ENCODE data around the gene DIS3L2.
"Not testable (repeated sequence)": the region's sequence is repeated elsewhere in the genome, so short reads cannot be mapped to it uniquely, and the experiment has no call there.

Gene DIS3L2

DNA sequence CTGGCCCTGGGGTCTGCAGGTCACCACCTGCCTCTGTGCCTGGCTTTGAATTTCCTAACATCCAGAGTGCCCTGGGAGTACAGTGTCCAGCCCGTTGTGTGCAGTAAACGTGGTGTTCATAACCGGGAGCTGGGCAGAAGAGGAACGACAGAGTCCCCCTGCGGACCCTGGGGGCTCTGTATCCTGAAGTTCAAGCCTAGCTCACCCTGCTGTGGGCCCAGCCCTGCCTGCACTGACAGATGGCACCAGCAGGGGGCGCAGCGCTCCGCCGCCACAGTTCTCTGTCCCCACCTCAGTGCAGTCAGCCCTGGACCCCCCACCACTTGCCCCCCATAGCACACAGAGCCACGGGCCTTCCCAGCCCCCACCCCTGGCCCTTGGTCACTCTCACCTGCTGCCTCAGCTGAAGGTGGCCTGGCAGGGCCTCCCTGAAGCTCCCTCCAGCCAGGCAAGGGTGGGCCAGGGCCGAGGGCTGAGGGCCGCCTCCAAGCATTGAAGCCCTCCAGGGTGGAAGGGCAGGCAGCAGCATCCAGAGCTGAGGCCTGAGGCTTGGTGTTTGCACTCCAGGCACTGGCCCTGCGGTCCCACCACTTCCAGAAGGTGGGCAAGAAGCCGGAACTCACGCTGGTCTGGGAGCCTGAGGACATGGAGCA, 373.8 kb downstream of the DIS3L2 start:
- H3K36me3 ChIP-seq (ENCODE audit: control insufficient read depth, insufficient read depth, low read length, severe bottlenecking); H3K9me3 ChIP-seq (ENCODE audit: control insufficient read depth, low read length); H3K9ac ChIP-seq (ENCODE audit: low read length); DNase-seq (ENCODE audit: low read depth); H3K27me3 ChIP-seq (replicated peaks; ENCODE audit: control insufficient read depth, insufficient read depth, low read length); H3K4me1 ChIP-seq (ENCODE audit: control insufficient read depth, insufficient read depth, low read length); H3K4me3 ChIP-seq (ENCODE audit: low read length): not testable (repeated sequence)

DNA sequence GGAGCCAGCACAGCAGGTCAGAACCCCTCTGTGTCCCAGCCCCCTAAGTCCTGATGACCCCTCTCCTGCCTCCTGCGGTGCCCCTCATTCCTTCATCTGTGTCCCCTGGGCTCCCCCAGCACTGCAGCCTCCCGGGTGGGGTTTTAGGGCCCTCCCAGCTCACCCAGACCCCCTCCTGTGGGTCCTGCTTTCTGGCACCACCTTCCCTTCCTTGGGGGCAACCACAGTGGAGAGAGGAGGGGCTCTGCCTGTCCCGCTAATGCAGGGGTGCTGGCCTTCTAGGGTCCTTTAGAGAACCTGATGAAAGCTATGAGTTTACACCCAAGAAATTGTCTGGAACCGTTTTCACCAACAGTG, 374.3 kb downstream of the DIS3L2 start:
- no peak for DNase-seq (ENCODE audit: low read depth)
- H3K9ac ChIP-seq (ENCODE audit: low read length), result no peak overlapping the region

DNA sequence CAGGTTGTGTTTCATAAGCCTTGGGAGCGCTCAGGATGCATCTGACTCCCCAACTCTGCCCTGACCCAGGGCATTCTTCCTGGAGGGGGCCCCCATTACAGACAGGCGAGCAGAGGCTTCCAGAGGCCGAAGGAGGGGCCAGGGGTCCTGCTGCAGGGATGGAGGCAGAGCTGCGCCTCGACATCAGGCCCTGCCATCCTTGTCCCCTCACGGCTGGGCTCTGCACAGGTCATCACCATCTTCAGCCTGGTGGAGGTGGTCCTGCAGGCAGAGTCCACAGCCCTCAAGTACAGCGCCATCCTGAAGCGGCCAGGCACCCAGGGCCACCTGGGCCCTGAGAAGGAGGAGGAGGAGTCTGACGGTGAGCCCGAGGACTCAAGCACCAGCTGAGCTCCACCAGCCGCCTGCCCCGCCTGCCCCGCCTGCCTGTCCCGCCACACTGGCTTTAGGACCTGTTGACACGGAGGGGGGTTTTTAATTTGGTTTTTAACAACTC, 374.8 kb downstream of the DIS3L2 start:
- Histone ChIP-seq H3K4me1 (ENCODE audit: control insufficient read depth, insufficient read depth, low read length) (no peaks in the 10 kb centered on the region), H3K27me3 (replicated peaks; ENCODE audit: control insufficient read depth, insufficient read depth, low read length) (no peaks in the 10 kb centered on the region), H3K9ac (ENCODE audit: low read length) (no peak overlapping the region), H3K9me3 (ENCODE audit: control insufficient read depth, low read length) (no peaks in the 10 kb centered on the region), H3K4me3 (ENCODE audit: low read length) (no peak overlapping the region), H3K36me3 (ENCODE audit: control insufficient read depth, insufficient read depth, low read length, severe bottlenecking) (no peaks in the 10 kb centered on the region)
- no peak for DNase-seq (ENCODE audit: low read depth)

More for the DNA sequence above, 374.3 kb downstream of the DIS3L2 start:
- H3K36me3 ChIP-seq (ENCODE audit: control insufficient read depth, insufficient read depth, low read length, severe bottlenecking), result no peaks in the 10 kb centered on the region
- H3K27me3 ChIP-seq (replicated peaks; ENCODE audit: control insufficient read depth, insufficient read depth, low read length), result no peaks in the 10 kb centered on the region
- H3K4me1 ChIP-seq (ENCODE audit: control insufficient read depth, insufficient read depth, low read length), result no peaks in the 10 kb centered on the region
- H3K4me3 ChIP-seq (ENCODE audit: low read length), result no peak overlapping the region
- H3K9me3 ChIP-seq (ENCODE audit: control insufficient read depth, low read length), result no peaks in the 10 kb centered on the region

- H3K9me3 ChIP-seq (ENCODE audit: control insufficient read depth, low read length), result no peaks in the 10 kb centered on the region
- H3K4me3 ChIP-seq (ENCODE audit: low read length), result no peak overlapping the region
- H3K4me1 ChIP-seq (ENCODE audit: control insufficient read depth, insufficient read depth, low read length), result no peaks in the 10 kb centered on the region
- H3K9ac ChIP-seq (ENCODE audit: low read length), result no peak overlapping the region
- H3K36me3 ChIP-seq (ENCODE audit: control insufficient read depth, insufficient read depth, low read length, severe bottlenecking), result no peaks in the 10 kb centered on the region
- no peaks in the 10 kb centered on the region for H3K27me3 ChIP-seq (replicated peaks; ENCODE audit: control insufficient read depth, insufficient read depth, low read length)
- no peak for DNase-seq (ENCODE audit: low read depth)
Measured at GRCh38 chr2:232336981-232337720, 375.6 kb downstream of the DIS3L2 start.

DNA sequence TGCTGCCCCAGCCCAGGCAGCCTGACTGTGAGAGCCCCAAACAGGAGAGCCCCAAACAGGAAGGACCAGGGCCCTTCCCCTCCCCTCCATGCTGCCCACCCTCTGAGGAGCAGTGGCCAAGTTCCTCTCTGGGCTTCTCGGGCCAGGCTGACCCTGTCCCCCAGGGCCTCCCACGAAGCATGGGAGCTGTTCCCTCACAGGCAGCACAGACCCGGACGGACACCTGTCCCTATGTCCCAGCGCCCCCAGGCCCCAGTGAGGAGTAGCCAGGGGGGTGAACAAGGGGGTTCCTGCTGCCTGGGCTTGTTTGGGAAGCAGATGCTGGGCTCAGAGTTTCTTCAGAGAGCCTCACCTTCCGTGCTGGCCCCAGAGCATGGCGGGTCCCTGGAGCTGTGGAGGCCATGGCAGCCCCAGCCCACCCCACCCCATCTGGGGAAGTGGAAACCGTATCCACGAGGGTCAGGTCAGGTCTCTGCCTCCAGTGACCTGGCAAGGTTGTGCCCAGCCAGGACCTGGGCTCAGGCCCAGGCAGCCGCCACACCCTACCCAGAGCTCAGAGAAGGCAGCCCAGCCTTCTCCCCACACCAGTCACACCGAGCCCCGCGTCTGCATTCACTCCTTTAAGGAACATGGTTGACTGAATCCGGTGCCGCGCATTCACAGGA, 376.7 kb downstream of the DIS3L2 start:
- not testable (repeated sequence) for DNase-seq (ENCODE audit: low read depth)

GRCh38 chr2:232338759-232339106, 377.2 kb downstream of the DIS3L2 start:
- Histone ChIP-seq H3K4me1 (ENCODE audit: control insufficient read depth, insufficient read depth, low read length) (no peaks in the 10 kb centered on the region), H3K36me3 (ENCODE audit: control insufficient read depth, insufficient read depth, low read length, severe bottlenecking) (no peaks in the 10 kb centered on the region), H3K9ac (ENCODE audit: low read length) (no peak overlapping the region), H3K27me3 (replicated peaks; ENCODE audit: control insufficient read depth, insufficient read depth, low read length) (no peaks in the 10 kb centered on the region), H3K9me3 (ENCODE audit: control insufficient read depth, low read length) (no peaks in the 10 kb centered on the region), H3K4me3 (ENCODE audit: low read length) (no peak overlapping the region)
- DNase-seq (ENCODE audit: low read depth), result no peak

More for the DNA sequence above, 376.7 kb downstream of the DIS3L2 start:
- H3K27me3 ChIP-seq (replicated peaks; ENCODE audit: control insufficient read depth, insufficient read depth, low read length); H3K9me3 ChIP-seq (ENCODE audit: control insufficient read depth, low read length); H3K4me1 ChIP-seq (ENCODE audit: control insufficient read depth, insufficient read depth, low read length); H3K4me3 ChIP-seq (ENCODE audit: low read length); H3K36me3 ChIP-seq (ENCODE audit: control insufficient read depth, insufficient read depth, low read length, severe bottlenecking); H3K9ac ChIP-seq (ENCODE audit: low read length): not testable (repeated sequence)

DNA sequence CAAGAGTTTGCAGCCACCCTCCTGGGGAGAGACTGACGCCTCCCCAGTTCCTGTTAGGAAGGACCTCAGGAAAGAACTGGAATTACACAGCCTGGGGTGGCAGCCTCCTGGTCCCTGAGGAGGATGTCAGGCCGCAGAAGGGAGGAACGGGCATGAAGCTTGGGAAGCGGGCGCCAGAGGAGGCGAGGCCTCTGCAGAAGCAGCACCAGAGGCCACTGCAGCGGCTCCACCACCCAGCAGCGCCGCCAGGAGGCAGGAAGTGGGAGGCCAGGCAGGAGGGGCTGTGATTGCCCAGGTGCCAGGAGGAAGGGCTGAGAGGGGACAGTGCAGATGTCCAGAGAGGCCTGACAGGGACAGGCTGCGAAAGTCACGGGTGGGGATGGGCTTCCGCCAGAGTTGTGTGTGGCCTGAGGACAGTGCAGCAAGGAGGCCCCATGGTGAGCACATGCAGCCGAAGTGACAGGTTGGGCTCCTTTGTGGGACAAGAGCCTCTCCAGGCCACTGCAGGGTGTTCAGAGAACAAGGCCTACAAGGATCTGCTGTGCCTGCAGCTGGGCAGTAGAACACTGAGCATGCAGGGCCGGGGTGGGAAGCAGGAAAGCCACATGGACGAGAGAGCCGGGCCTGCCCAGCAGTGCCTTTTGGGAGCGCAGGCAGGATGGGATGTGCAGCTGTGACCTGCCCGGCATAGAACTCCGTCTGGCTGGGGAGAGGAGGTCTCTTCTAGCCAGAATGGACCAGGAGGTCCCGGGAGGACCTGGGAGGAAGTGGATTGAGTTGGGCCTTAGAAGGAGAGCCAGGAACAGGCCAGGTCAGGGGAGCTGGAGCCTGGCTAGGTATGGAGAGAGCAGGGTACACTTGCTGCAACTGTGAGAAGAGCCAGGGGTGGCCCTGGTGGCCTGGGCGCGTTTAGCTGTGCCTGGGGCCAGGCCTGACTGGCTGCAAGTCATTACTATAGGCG, 377.9 kb downstream of the DIS3L2 start:
- Histone ChIP-seq H3K27me3 (replicated peaks; ENCODE audit: control insufficient read depth, insufficient read depth, low read length) (peaks cover 2% of the 10 kb centered on the region), H3K4me3 (ENCODE audit: low read length) (no peak overlapping the region), H3K9ac (ENCODE audit: low read length) (no peak overlapping the region), H3K36me3 (ENCODE audit: control insufficient read depth, insufficient read depth, low read length, severe bottlenecking) (no peaks in the 10 kb centered on the region), H3K9me3 (ENCODE audit: control insufficient read depth, low read length) (no peaks in the 10 kb centered on the region), H3K4me1 (ENCODE audit: control insufficient read depth, insufficient read depth, low read length) (no peaks in the 10 kb centered on the region)
- no peak for DNase-seq (ENCODE audit: low read depth)

GRCh38 chr2:232340171-232340935, 378.8 kb downstream of the DIS3L2 start:
- Histone ChIP-seq H3K4me3 (ENCODE audit: low read length) (no peak overlapping the region), H3K4me1 (ENCODE audit: control insufficient read depth, insufficient read depth, low read length) (no peaks in the 10 kb centered on the region), H3K9ac (ENCODE audit: low read length) (no peak overlapping the region), H3K9me3 (ENCODE audit: control insufficient read depth, low read length) (no peaks in the 10 kb centered on the region), H3K27me3 (replicated peaks; ENCODE audit: control insufficient read depth, insufficient read depth, low read length) (peaks cover 2% of the 10 kb centered on the region), H3K36me3 (ENCODE audit: control insufficient read depth, insufficient read depth, low read length, severe bottlenecking) (no peaks in the 10 kb centered on the region)
- no peak for DNase-seq (ENCODE audit: low read depth)

DNA sequence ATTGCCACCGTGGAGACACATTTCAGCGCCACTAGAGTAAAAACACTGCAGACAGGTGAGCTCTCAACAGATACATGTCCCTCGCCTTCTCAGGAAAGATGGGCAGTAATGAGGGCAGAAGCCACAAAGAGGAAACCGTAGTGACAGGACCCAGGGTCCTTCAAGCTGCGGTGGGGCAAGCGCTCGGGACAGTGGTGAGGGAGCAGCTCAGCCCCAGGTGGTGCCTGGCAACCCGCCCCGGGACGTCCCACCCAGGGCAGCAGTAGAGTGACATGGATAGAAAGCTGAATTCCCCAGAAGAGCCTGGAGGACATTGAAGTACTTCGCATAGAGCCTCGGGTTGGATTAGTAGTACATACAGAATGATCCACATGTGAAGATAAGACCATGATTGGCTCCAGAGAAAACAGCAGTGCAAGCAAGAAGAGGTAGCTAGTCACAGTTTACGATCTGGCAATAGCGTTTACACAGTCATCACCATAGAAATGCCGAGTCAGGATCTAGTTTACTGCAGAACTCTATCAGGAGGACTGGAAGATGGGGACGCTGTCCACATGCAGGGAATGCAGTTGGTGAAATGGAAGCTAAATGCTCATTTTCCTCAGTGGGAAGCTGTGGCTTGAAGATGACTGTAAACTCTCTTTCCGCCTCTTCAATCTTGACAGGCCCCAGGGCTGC, 379.7 kb downstream of the DIS3L2 start:
- DNase-seq (ENCODE audit: low read depth), result no peak
- Histone ChIP-seq H3K27me3 (replicated peaks; ENCODE audit: control insufficient read depth, insufficient read depth, low read length) (peaks cover 2% of the 10 kb centered on the region), H3K4me1 (ENCODE audit: control insufficient read depth, insufficient read depth, low read length) (no peaks in the 10 kb centered on the region), H3K4me3 (ENCODE audit: low read length) (no peak overlapping the region), H3K9ac (ENCODE audit: low read length) (no peak overlapping the region), H3K36me3 (ENCODE audit: control insufficient read depth, insufficient read depth, low read length, severe bottlenecking) (no peaks in the 10 kb centered on the region), H3K9me3 (ENCODE audit: control insufficient read depth, low read length) (no peaks in the 10 kb centered on the region)

DNA sequence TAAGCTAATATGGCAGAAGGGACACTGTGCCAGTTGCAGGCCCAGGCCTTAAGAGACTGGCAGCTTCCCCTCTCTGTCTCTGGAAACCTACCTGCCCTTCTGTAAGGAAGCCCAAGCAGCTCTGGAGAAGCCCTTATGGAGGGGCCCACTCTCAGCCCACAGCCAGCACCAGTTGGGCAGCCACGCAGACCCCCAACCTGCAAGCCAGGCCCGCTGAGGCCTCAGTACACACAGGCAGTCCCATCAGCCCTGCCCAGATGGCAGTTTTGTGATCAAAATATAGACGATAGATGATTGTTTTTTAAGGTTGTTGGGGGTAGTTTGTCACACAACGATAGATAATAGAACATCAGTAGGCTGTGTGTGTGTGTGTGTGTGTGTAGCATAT, 380.2 kb downstream of the DIS3L2 start:
- no peaks in the 10 kb centered on the region for H3K4me1 ChIP-seq (ENCODE audit: control insufficient read depth, insufficient read depth, low read length)
- no peak for DNase-seq (ENCODE audit: low read depth)
- H3K9me3 ChIP-seq (ENCODE audit: control insufficient read depth, low read length), result no peaks in the 10 kb centered on the region
- H3K27me3 ChIP-seq (replicated peaks; ENCODE audit: control insufficient read depth, insufficient read depth, low read length), result peaks cover 2% of the 10 kb centered on the region
- H3K9ac ChIP-seq (ENCODE audit: low read length), result no peak overlapping the region
- H3K4me3 ChIP-seq (ENCODE audit: low read length), result no peak overlapping the region
- no peaks in the 10 kb centered on the region for H3K36me3 ChIP-seq (ENCODE audit: control insufficient read depth, insufficient read depth, low read length, severe bottlenecking)
